HEK293 (cell line): ENCODE results near the gene ITIH3.
A peak's percentile ranks its signal among the peaks of the same experiment; 100 is the strongest.

Source experiments
- IKZF3 ChIP-seq: fragments of 450-650 bp; IDR thresholded peaks from 2 replicates; pipeline ENCODE4 v1.5.0; 2018; ENCODE audit warnings: missing biosample characterization, mild to moderate bottlenecking, missing genetic modification characterization, moderate library complexity
- KLF8 ChIP-seq: fragments of 450-650 bp; formaldehyde crosslinking; IDR thresholded peaks from 2 replicates; pipeline ENCODE4 v1.5.1; 2016; ENCODE audit warnings: missing biosample characterization, missing genetic modification characterization
- KLF9 ChIP-seq: fragments of 450-650 bp; formaldehyde crosslinking; IDR thresholded peaks from 2 replicates; pipeline ENCODE4 v1.5.1; 2016; ENCODE audit warnings: missing biosample characterization, missing genetic modification characterization, low read depth
- OSR2 ChIP-seq: fragments of 450-650 bp; formaldehyde crosslinking; IDR thresholded peaks from 2 replicates; pipeline ENCODE4 v1.5.1; 2016; ENCODE audit warnings: missing biosample characterization, missing genetic modification characterization
- RBAK ChIP-seq: fragments of 450-650 bp; formaldehyde crosslinking; IDR thresholded peaks from 2 replicates; pipeline ENCODE4 v1.5.1; 2016; ENCODE audit warnings: missing biosample characterization, missing genetic modification characterization
- YY1 ChIP-seq: fragments of 450-650 bp; formaldehyde crosslinking; IDR thresholded peaks from 2 replicates; pipeline ENCODE4 v1.5.1; 2018; ENCODE audit warnings: missing biosample characterization, missing genetic modification characterization
- ZBTB17 ChIP-seq: fragments of 450-650 bp; formaldehyde crosslinking; IDR thresholded peaks from 2 replicates; pipeline ENCODE4 v1.5.1; 2016; ENCODE audit warnings: missing biosample characterization, missing genetic modification characterization
- ZBTB44 ChIP-seq: fragments of 450-650 bp; IDR thresholded peaks from 2 replicates; pipeline ENCODE4 v1.5.1; 2018; ENCODE audit warnings: missing biosample characterization, mild to moderate bottlenecking, missing genetic modification characterization
- ZNF121 ChIP-seq: fragments of 450-650 bp; formaldehyde crosslinking; IDR thresholded peaks from 2 replicates; pipeline ENCODE4 v1.5.1; 2016; ENCODE audit warnings: missing biosample characterization, missing genetic modification characterization
- ZNF140 ChIP-seq: fragments of 450-650 bp; formaldehyde crosslinking; IDR thresholded peaks from 2 replicates; pipeline ENCODE4 v1.5.1; 2016; ENCODE audit warnings: missing biosample characterization, missing genetic modification characterization
- ZNF16 ChIP-seq: fragments of 450-650 bp; formaldehyde crosslinking; IDR thresholded peaks from 2 replicates; pipeline ENCODE4 v1.5.1; 2016; ENCODE audit warnings: low read depth, missing biosample characterization, missing genetic modification characterization
- ZNF2 ChIP-seq: fragments of 450-650 bp; formaldehyde crosslinking; IDR thresholded peaks from 2 replicates; pipeline ENCODE4 v1.5.1; 2016; ENCODE audit warnings: missing biosample characterization, missing genetic modification characterization
- ZNF223 ChIP-seq: fragments of 450-650 bp; formaldehyde crosslinking; IDR thresholded peaks from 2 replicates; pipeline ENCODE4 v1.5.1; 2016; ENCODE audit warnings: missing biosample characterization, missing genetic modification characterization
- ZNF239 ChIP-seq: fragments of 450-650 bp; formaldehyde crosslinking; IDR thresholded peaks from 2 replicates; pipeline ENCODE4 v1.5.1; 2016; ENCODE audit warnings: missing biosample characterization, missing genetic modification characterization
- ZNF266 ChIP-seq: fragments of 450-650 bp; formaldehyde crosslinking; IDR thresholded peaks from 2 replicates; pipeline ENCODE4 v1.5.1; 2016; ENCODE audit warnings: missing biosample characterization, missing genetic modification characterization, low read depth
- ZNF311 ChIP-seq: fragments of 450-650 bp; formaldehyde crosslinking; IDR thresholded peaks from 2 replicates; pipeline ENCODE4 v1.5.1; 2017; ENCODE audit warnings: missing biosample characterization, missing genetic modification characterization, borderline replicate concordance
- ZNF335 ChIP-seq: fragments of 450-650 bp; formaldehyde crosslinking; conservative IDR thresholded peaks from 2 replicates; pipeline ENCODE4 v1.5.1; 2016; ENCODE audit warnings: missing biosample characterization, missing genetic modification characterization
- ZNF350 ChIP-seq: fragments of 450-650 bp; formaldehyde crosslinking; IDR thresholded peaks from 2 replicates; pipeline ENCODE4 v1.5.0; 2017; ENCODE audit warnings: missing biosample characterization, mild to moderate bottlenecking, missing genetic modification characterization
- ZNF354C ChIP-seq: fragments of 450-650 bp; formaldehyde crosslinking; IDR thresholded peaks from 2 replicates; pipeline ENCODE4 v1.5.1; 2016; ENCODE audit warnings: missing biosample characterization, missing genetic modification characterization, low read depth, borderline replicate concordance
- ZNF48 ChIP-seq: fragments of 450-650 bp; formaldehyde crosslinking; IDR thresholded peaks from 2 replicates; pipeline ENCODE4 v1.5.1; 2016; ENCODE audit warnings: missing biosample characterization, missing genetic modification characterization
- ZNF518A ChIP-seq: fragments of 450-650 bp; formaldehyde crosslinking; conservative IDR thresholded peaks from 2 replicates; pipeline ENCODE4 v1.5.1; 2016; ENCODE audit warnings: low read depth, missing biosample characterization, missing genetic modification characterization
- ZNF521 ChIP-seq: fragments of 450-650 bp; formaldehyde crosslinking; IDR thresholded peaks from 2 replicates; pipeline ENCODE4 v1.5.1; 2017; ENCODE audit warnings: missing biosample characterization, mild to moderate bottlenecking, missing genetic modification characterization
- ZNF596 ChIP-seq: fragments of 450-650 bp; IDR thresholded peaks from 2 replicates; pipeline ENCODE4 v1.5.0; 2018; ENCODE audit warnings: missing biosample characterization, mild to moderate bottlenecking, missing genetic modification characterization, moderate library complexity
- ZNF600 ChIP-seq: fragments of 450-650 bp; formaldehyde crosslinking; IDR thresholded peaks from 2 replicates; pipeline ENCODE4 v1.5.1; 2016; ENCODE audit warnings: missing biosample characterization, missing genetic modification characterization
- ZNF624 ChIP-seq: fragments of 450-650 bp; formaldehyde crosslinking; IDR thresholded peaks from 2 replicates; pipeline ENCODE4 v1.5.1; 2017; ENCODE audit warnings: missing biosample characterization, missing genetic modification characterization
- ZNF677 ChIP-seq: fragments of 450-650 bp; IDR thresholded peaks from 2 replicates; pipeline ENCODE4 v1.5.0; 2018; ENCODE audit warnings: missing biosample characterization, mild to moderate bottlenecking, missing genetic modification characterization, moderate library complexity
- ZNF701 ChIP-seq: fragments of 450-650 bp; formaldehyde crosslinking; IDR thresholded peaks from 2 replicates; pipeline ENCODE4 v1.5.1; 2016; ENCODE audit warnings: missing biosample characterization, missing genetic modification characterization
- ZNF785 ChIP-seq: fragments of 450-650 bp; formaldehyde crosslinking; IDR thresholded peaks from 2 replicates; pipeline ENCODE4 v1.5.1; 2016; ENCODE audit warnings: missing biosample characterization, missing genetic modification characterization
- ZNF791 ChIP-seq: fragments of 450-650 bp; formaldehyde crosslinking; IDR thresholded peaks from 2 replicates; pipeline ENCODE4 v1.5.1; 2016; ENCODE audit warnings: missing biosample characterization, missing genetic modification characterization
- ZNF837 ChIP-seq: fragments of 450-650 bp; formaldehyde crosslinking; IDR thresholded peaks from 2 replicates; pipeline ENCODE4 v1.5.1; 2016; ENCODE audit warnings: missing biosample characterization, missing genetic modification characterization
- ZSCAN30 ChIP-seq: fragments of 450-650 bp; IDR thresholded peaks from 2 replicates; pipeline ENCODE4 v1.5.1; 2018; ENCODE audit warnings: missing biosample characterization, mild to moderate bottlenecking, missing genetic modification characterization, moderate library complexity
- ZXDB ChIP-seq: fragments of 450-650 bp; formaldehyde crosslinking; IDR thresholded peaks from 2 replicates; pipeline ENCODE4 v1.5.1; 2016; ENCODE audit warnings: missing biosample characterization, missing genetic modification characterization
- TF ChIP-seq, protein P1 (sequence below): IDR thresholded peaks from 2 replicates; pipeline ENCODE4 v1.6.1; 2011; ENCODE audit warnings: mild to moderate bottlenecking, low read depth, low read length, borderline replicate concordance
- TF ChIP-seq, protein P2 (sequence below): fragments of 450-650 bp; formaldehyde crosslinking; IDR thresholded peaks from 2 replicates; pipeline ENCODE4 v1.5.1; 2016; ENCODE audit warnings: missing biosample characterization, missing genetic modification characterization

Gene ITIH3

DNA sequence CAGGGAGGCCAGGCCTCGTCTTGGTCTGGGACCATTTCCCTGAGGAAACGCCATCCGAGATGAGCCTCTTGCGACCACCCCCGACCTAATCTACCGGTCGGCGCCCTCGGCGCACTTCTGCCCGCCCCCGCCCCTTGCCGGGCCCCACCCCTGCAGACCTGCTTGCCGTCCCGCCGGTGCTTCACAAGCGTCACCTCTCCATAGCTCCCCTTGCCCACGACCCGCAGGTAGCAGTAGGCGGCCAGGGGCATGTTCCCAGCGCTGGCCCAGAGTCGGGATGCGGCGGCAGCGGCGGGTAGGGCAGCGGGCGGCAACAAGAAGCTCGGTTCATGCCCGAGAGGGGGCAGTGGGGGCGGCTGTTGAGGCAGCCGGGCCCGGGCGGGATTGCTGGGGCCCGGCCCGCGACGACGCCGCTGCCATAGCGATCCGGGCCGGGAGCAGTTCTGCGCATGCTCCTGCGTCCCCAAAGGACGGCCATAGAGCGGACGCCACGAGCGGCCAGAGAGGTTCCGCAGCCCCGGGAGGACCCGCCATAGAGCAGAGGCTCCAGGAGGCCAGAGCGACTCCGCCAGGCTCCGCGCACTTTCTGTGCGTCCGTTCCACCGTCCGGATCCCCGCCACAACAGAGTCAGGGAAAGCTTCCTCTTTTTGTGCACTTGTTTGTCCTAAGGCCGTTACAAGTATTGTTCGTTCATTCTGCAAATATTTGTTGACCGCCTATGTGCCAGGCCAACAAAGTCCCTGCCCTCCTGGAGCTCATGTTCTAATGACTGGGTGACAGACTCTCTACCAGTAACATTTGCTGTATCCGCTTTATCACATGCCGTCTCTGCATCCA is 23.9 kb upstream of the ITIH3 start, which contains the start of gene NEK4 (continued):
- no peak for TF ChIP-seq ZNF596
- TF ChIP-seq OSR2 (tag by site-specific recombination), result no peak
- no peak for TF ChIP-seq ZNF350 (tag by site-specific recombination)
- peak; percentile 72 for TF ChIP-seq ZBTB17 (tag by site-specific recombination)
- no peak for TF ChIP-seq ZNF239
- no peak for TF ChIP-seq ZNF266 (tag by site-specific recombination)
- TF ChIP-seq ZNF16 (tag by site-specific recombination), result no peak
- no peak for TF ChIP-seq ZNF140 (tag by site-specific recombination)
- no peak for TF ChIP-seq ZSCAN30 (tag by site-specific recombination)
- TF ChIP-seq ZXDB (tag by site-specific recombination), result peak; percentile 73
- peak; percentile 60 for TF ChIP-seq ZNF518A (tag by site-specific recombination)
- TF ChIP-seq ZNF701 (tag by site-specific recombination), result no peak
- TF ChIP-seq ZNF837, result no peak
- TF ChIP-seq KLF9 (tag by site-specific recombination), result peak; percentile 59
- no peak for TF ChIP-seq ZNF624
- no peak for TF ChIP-seq ZNF677
- TF ChIP-seq ZNF521 (tag by site-specific recombination), result no peak
- peak; percentile 89 for TF ChIP-seq ZNF600 (tag by site-specific recombination)
- TF ChIP-seq, protein P1, sequence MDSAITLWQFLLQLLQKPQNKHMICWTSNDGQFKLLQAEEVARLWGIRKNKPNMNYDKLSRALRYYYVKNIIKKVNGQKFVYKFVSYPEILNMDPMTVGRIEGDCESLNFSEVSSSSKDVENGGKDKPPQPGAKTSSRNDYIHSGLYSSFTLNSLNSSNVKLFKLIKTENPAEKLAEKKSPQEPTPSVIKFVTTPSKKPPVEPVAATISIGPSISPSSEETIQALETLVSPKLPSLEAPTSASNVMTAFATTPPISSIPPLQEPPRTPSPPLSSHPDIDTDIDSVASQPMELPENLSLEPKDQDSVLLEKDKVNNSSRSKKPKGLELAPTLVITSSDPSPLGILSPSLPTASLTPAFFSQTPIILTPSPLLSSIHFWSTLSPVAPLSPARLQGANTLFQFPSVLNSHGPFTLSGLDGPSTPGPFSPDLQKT, result no peak
- TF ChIP-seq ZNF354C (tag by site-specific recombination), result no peak
- peak; percentile 52; the same call in 1 of the 2 replicates for TF ChIP-seq YY1
- TF ChIP-seq ZNF311 (tag by site-specific recombination), result no peak
- TF ChIP-seq ZNF2 (tag by site-specific recombination), result no peak
- TF ChIP-seq ZNF335 (tag by site-specific recombination), result peak; percentile 83
- no peak for TF ChIP-seq IKZF3
- no peak for TF ChIP-seq ZNF785 (tag by site-specific recombination)
- no peak for TF ChIP-seq ZBTB44 (tag by site-specific recombination)
- TF ChIP-seq, protein P2, sequence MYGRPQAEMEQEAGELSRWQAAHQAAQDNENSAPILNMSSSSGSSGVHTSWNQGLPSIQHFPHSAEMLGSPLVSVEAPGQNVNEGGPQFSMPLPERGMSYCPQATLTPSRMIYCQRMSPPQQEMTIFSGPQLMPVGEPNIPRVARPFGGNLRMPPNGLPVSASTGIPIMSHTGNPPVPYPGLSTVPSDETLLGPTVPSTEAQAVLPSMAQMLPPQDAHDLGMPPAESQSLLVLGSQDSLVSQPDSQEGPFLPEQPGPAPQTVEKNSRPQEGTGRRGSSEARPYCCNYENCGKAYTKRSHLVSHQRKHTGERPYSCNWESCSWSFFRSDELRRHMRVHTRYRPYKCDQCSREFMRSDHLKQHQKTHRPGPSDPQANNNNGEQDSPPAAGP, result no peak
- TF ChIP-seq ZNF791, result no peak
- TF ChIP-seq RBAK (tag by site-specific recombination), result no peak
- TF ChIP-seq KLF8 (tag by site-specific recombination), result peak; percentile 25; the same call in 1 of the 2 replicates
- no peak for TF ChIP-seq ZNF48 (tag by site-specific recombination)
- no peak for TF ChIP-seq ZNF223
- TF ChIP-seq ZNF121, result no peak
